ENCODE data around the gene PRUNE2.

GRCh38 chr9:76571743-76572146 lies 334.2 kb downstream of the PRUNE2 start:
- no peak for TF ChIP-seq GTF2F1 (IDR thresholded peaks at IDR 0.05; ENCODE audit: low read length)
- TF ChIP-seq CTCF (CRISPR knock-in tag; IDR thresholded peaks at IDR 0.05), result no peak
- no peak for TF ChIP-seq ESRRA (CRISPR knock-in tag; IDR thresholded peaks at IDR 0.05; ENCODE audit: low read depth)
- no peak for TF ChIP-seq EZH2 (conservative IDR thresholded peaks at IDR 0.05; ENCODE audit: low read depth, low read length)
- no peak for TF ChIP-seq ZNF776 (CRISPR knock-in tag; IDR thresholded peaks at IDR 0.05)
- no peak for TF ChIP-seq ZBTB46 (CRISPR knock-in tag; IDR thresholded peaks at IDR 0.05; ENCODE audit: borderline replicate concordance)
- TF ChIP-seq ZNF136 (CRISPR knock-in tag; IDR thresholded peaks at IDR 0.05; ENCODE audit: low read depth), result no peak
- no peak for TF ChIP-seq MEIS2 (CRISPR knock-in tag; IDR thresholded peaks at IDR 0.05)
- no peak for TF ChIP-seq ATF7 (IDR thresholded peaks at IDR 0.05)
- TF ChIP-seq ATF7 (CRISPR knock-in tag; IDR thresholded peaks at IDR 0.05), result no peak
- no peak for TF ChIP-seq JUNB (CRISPR knock-in tag; IDR thresholded peaks at IDR 0.05; ENCODE audit: borderline replicate concordance)
- TF ChIP-seq POLR2AphosphoS5 (IDR thresholded peaks at IDR 0.05; ENCODE audit: low read depth, low read length), result no peak
- no peak for TF ChIP-seq NONO (IDR thresholded peaks at IDR 0.05)
- no peak for TF ChIP-seq NONO (CRISPR knock-in tag; conservative IDR thresholded peaks at IDR 0.05)

Measured in HepG2 (cell line).